Common myeloid progenitor, CD34-positive (primary cell): ENCODE data around the gene IFT122.

ENCODE experiments used
- CTCF ChIA-PET: fragments of 350-600 bp; sonication (Branson Sonifier 250); formaldehyde crosslinking; loops from one replicate; lab custom pipeline; 2021; ENCODE audit warnings: antibody characterized with exemption; lab: Charles Lee
- POLR2A ChIA-PET: fragments of 350-600 bp; sonication (Branson Sonifier 250); formaldehyde crosslinking; loops from one replicate; lab custom pipeline; 2021; ENCODE audit warnings: antibody characterized with exemption; lab: Charles Lee
- DNase-seq, 3 donors: peaks; one replicate each; pipeline versions ENCODE4 v3.0.0 to v3.0.0-alpha.2; 2013
- H3K27ac ChIP-seq, 2 experiments: 1 replicate in 1 of 2; 2 replicates in 1 of 2; pipeline ENCODE4 v1.7.0; 2013; ENCODE audit warnings: inconsistent platforms in 2 of 2, low read length in 2 of 2, mild to moderate bottlenecking in 2 of 2, low read depth in 1 of 2, moderate library complexity in 1 of 2; ENCODE audit not compliant: severe bottlenecking in 2 of 2, insufficient read depth in 1 of 2, poor library complexity in 1 of 2
- H3K27me3 ChIP-seq, 5 experiments: replicated peaks in 2 of 5; 1 replicate in 3 of 5; 2 replicates in 2 of 5; pipeline versions ENCODE4 v1.6.1 to v1.7.0; 2013; ENCODE audit warnings: low read length in 4 of 5, mild to moderate bottlenecking in 2 of 5, moderate library complexity in 2 of 5, inconsistent platforms in 1 of 5; ENCODE audit not compliant: insufficient read depth in 5 of 5, control insufficient read depth in 4 of 5
- H3K36me3 ChIP-seq, 4 experiments: 1 replicate in 2 of 4; 2 replicates in 2 of 4; pipeline versions ENCODE4 v1.6.1 to v1.7.0; 2013; ENCODE audit warnings: low read length in 3 of 4, control low read depth in 1 of 4, mild to moderate bottlenecking in 1 of 4; ENCODE audit not compliant: control insufficient read depth in 4 of 4, insufficient read depth in 4 of 4
- H3K4me1 ChIP-seq, 4 experiments: 1 replicate in 3 of 4; 2 replicates in 1 of 4; pipeline versions ENCODE4 v1.6.1 to v1.7.1; 2013; ENCODE audit warnings: low read length in 3 of 4, mild to moderate bottlenecking in 3 of 4, control low read depth in 1 of 4, inconsistent platforms in 1 of 4, moderate library complexity in 1 of 4; ENCODE audit not compliant: control insufficient read depth in 4 of 4, insufficient read depth in 4 of 4; ENCODE audit errors: control extremely low read depth in 1 of 4
- H3K4me3 ChIP-seq, 7 experiments: 1 replicate in 4 of 7; 2 replicates in 3 of 7; pipeline versions ENCODE4 v1.5.1 to v1.7.0; 2013; ENCODE audit warnings: mild to moderate bottlenecking in 7 of 7, low read length in 6 of 7, moderate library complexity in 6 of 7, inconsistent platforms in 2 of 7, low read depth in 2 of 7, control low read depth in 1 of 7; ENCODE audit not compliant: insufficient read depth in 4 of 7, control insufficient read depth in 1 of 7; ENCODE audit errors: extremely low read depth in 1 of 7
- H3K9me3 ChIP-seq, 5 experiments: 1 replicate in 4 of 5; 2 replicates in 1 of 5; pipeline versions ENCODE4 v1.6.1 to v1.7.1; 2013; ENCODE audit warnings: low read length in 4 of 5, mild to moderate bottlenecking in 2 of 5, inconsistent platforms in 1 of 5, low read depth in 1 of 5, moderate library complexity in 1 of 5; ENCODE audit not compliant: control insufficient read depth in 4 of 5, insufficient read depth in 2 of 5; ENCODE audit errors: control extremely low read depth in 1 of 5
- WGBS: methylation state at CpG from one replicate; pipeline ENCODE4 v1.1.5; 2013; ENCODE audit not compliant: insufficient coverage; 5-methylcytosine and 5-hydroxymethylcytosine counted together

The IFT122 gene

DNA sequence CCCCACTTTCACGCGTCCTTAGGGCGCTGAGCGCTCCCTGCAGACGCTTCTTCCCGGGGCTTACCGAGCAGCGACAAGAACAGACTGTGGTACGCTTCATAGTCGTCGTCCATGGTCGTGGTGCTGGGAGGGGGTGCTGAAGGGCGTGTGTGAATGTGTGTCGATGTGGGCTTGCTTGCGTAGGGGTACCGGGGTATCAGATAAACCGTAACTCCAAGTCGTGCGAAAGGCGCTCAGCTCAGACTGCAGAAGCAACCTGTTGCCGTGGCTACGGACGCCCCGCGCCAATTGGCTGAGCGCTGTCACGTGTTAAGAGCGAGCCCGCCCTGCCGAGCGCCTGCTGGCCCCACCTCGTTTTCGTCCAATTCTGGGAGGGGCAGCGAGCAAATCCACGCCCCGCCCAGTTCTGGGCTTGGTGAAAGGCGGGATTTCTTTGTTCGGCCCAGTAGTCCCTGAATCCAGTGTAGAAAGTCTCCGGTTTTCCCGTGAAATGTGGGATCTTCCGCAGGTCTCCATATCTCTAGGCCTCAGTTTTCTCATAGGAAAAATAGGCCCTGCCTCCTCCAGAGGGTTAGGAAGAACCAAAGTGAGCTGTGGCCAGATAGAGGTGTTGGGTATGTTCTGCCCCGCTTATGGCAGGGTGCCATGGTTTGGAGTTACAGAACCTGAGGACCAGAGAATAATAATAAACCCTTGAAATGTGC is 11.5 kb upstream of the IFT122 start, which contains the start of gene EFCAB12:
TSS of gene EFCAB12 (minus strand) at position 261 of the 704 bp plus-strand sequence. CDS start at position 113, 148 bp downstream.
- peak; percentile 90 to 94 (median 93) for DNase-seq
- Histone ChIP-seq H3K27me3 (peaks cover 0 to 8% (median 0%) of the 10 kb centered on the region in 5 experiments), H3K36me3 (peaks cover 6 to 42% (median 25%) of the 10 kb centered on the region in 4 experiments), H3K4me1 (peaks cover 4 to 45% (median 26%) of the 10 kb centered on the region in 4 experiments), H3K4me3 (peak within 1 kb of the TSS; percentile 15 to 89 (median 72)), H3K9me3 (peaks cover 0 to 1% (median 0%) of the 10 kb centered on the region in 5 experiments), H3K27ac (no peak within 1 kb of the TSS)
- CTCF ChIA-PET, result interaction anchor here (0.9 to 2.1 kb wide), 3 partner anchors 11 to 45 kb away, joined by 4 to 6 read pairs (median 4); partner anchors contain the start of genes IFT122 and MBD4
- POLR2A ChIA-PET, result interaction anchor here (2.3 kb wide), 1 partner anchor 11 kb away, joined by 15 read pairs; the partner anchor contains the start of genes IFT122 and MBD4
- WGBS, result 2% methylated on average over 36 of the region's 42 CpGs

- WGBS, result 100% methylated on average over 3 of the region's 3 CpGs
- Histone ChIP-seq H3K27me3 (peaks cover 0 to 8% (median 0%) of the 10 kb centered on the region in 5 experiments), H3K9me3 (peaks cover 0 to 1% (median 0%) of the 10 kb centered on the region in 5 experiments), H3K4me1 (peaks cover 4 to 40% (median 26%) of the 10 kb centered on the region in 4 experiments), H3K4me3 (peak overlapping the region in 2 of 7 experiments; percentile 83 to 89), H3K27ac (no peak overlapping the region), H3K36me3 (peaks cover 6 to 48% (median 28%) of the 10 kb centered on the region in 4 experiments)
- no peak for DNase-seq
- ChIA-PET POLR2A (interaction anchor here (2.3 kb wide), 1 partner anchor 11 kb away, joined by 15 read pairs; the partner anchor contains the start of genes IFT122 and MBD4), CTCF (interaction anchor here (0.9 to 2.1 kb wide), 3 partner anchors 10 to 46 kb away, joined by 4 to 6 read pairs (median 4); partner anchors contain the start of genes IFT122 and MBD4)
Observed at GRCh38 chr3:129429080-129429451, 11.0 kb upstream of the IFT122 start.

GRCh38 chr3:129429602-129430001 is 10.4 kb upstream of the IFT122 start:
- DNase-seq, result no peak
- ChIA-PET POLR2A (no interaction called here), CTCF (interaction anchor here (0.9 to 2.1 kb wide), 3 partner anchors 10 to 46 kb away, joined by 4 to 6 read pairs (median 4); partner anchors contain the start of genes IFT122 and MBD4)
- no peak overlapping the region for H3K4me3 ChIP-seq
- H3K9me3 ChIP-seq, result peaks cover 0 to 1% (median 0%) of the 10 kb centered on the region in 5 experiments
- H3K36me3 ChIP-seq, result peaks cover 9 to 52% (median 30%) of the 10 kb centered on the region in 4 experiments
- peaks cover 0 to 8% (median 0%) of the 10 kb centered on the region in 5 experiments for H3K27me3 ChIP-seq
- WGBS, result 86% methylated on average over 3 of the region's 4 CpGs
- no peak overlapping the region for H3K27ac ChIP-seq
- H3K4me1 ChIP-seq, result peaks cover 7 to 36% (median 26%) of the 10 kb centered on the region in 4 experiments

GRCh38 chr3:129432036-129432435 is 8.0 kb upstream of the IFT122 start:
- H3K27ac ChIP-seq, result no peak overlapping the region
- POLR2A ChIA-PET, result no interaction called here
- H3K27me3 ChIP-seq, result peaks cover 0 to 8% (median 0%) of the 10 kb centered on the region in 5 experiments
- peak overlapping the region in 1 of 7 experiments; percentile 6 for H3K4me3 ChIP-seq
- peak in 1 of 3 donors; percentile 23 for DNase-seq
- no peaks in the 10 kb centered on the region for H3K9me3 ChIP-seq
- CTCF ChIA-PET, result interaction anchor here (1.5 kb wide), 1 partner anchor 32 kb away, joined by 3 read pairs; no protein-coding TSS in a partner anchor
- peaks cover 20 to 74% (median 42%) of the 10 kb centered on the region in 4 experiments for H3K36me3 ChIP-seq
- peaks cover 19 to 50% (median 31%) of the 10 kb centered on the region in 4 experiments for H3K4me1 ChIP-seq
- 38% methylated on average over 1 of the region's 7 CpGs for WGBS

DNA sequence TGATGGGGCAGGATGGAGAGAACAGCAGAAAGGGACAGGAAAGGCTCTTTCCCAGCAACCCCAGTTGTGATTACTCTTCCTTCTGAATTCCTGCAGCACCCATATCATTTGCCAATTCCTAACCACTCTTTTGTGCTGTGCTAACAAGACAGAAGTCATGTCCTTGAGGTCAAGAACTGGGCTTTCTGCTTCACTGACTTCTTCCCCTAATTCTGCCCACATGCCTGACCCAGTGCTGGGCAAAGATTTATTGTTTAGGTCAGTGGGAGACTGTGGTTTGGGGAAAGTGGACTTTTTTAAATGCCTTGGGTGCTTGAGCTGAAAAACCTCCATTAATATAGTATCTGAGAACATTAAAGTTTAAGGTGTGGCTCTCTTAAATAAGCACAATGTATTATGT is 7.4 kb upstream of the IFT122 start:
- CTCF ChIA-PET, result interaction anchor here (1.2 to 1.5 kb wide), 2 partner anchors 32 to 50 kb away, joined by 3 to 4 read pairs; no protein-coding TSS in a partner anchor
- H3K27ac ChIP-seq, result no peak overlapping the region
- H3K36me3 ChIP-seq, result peaks cover 22 to 81% (median 46%) of the 10 kb centered on the region in 4 experiments
- no peaks in the 10 kb centered on the region for H3K9me3 ChIP-seq
- POLR2A ChIA-PET, result no interaction called here
- no peak overlapping the region for H3K4me3 ChIP-seq
- peaks cover 19 to 45% (median 29%) of the 10 kb centered on the region in 4 experiments for H3K4me1 ChIP-seq
- H3K27me3 ChIP-seq, result peaks cover 0 to 3% (median 0%) of the 10 kb centered on the region in 5 experiments
- DNase-seq, result no peak

GRCh38 chr3:129433565-129433964 is 6.5 kb upstream of the IFT122 start:
- 100% methylated on average over 3 of the region's 5 CpGs for WGBS
- Histone ChIP-seq H3K27ac (no peak overlapping the region), H3K27me3 (no peaks in the 10 kb centered on the region), H3K4me1 (peaks cover 14 to 43% (median 26%) of the 10 kb centered on the region in 4 experiments), H3K4me3 (no peak overlapping the region), H3K36me3 (peaks cover 22 to 82% (median 47%) of the 10 kb centered on the region in 4 experiments), H3K9me3 (no peaks in the 10 kb centered on the region)
- ChIA-PET POLR2A (no interaction called here), CTCF (interaction anchor here (1.2 to 1.5 kb wide), 2 partner anchors 33 to 50 kb away, joined by 3 to 4 read pairs; no protein-coding TSS in a partner anchor)
- no peak for DNase-seq
